Astrocyte (in vitro differentiated cells and primary cell): ENCODE results near the gene CDH10. TPM values are rescaled to one million over a fixed set of nuclear protein-coding genes. Genes with fewer than 3 reads are reported as not detected.

Source experiments
- DNase-seq: peaks from one replicate; pipeline ENCODE4 v3.0.0-alpha.2; 2010; ENCODE audit warnings: low read depth
- FAIRE-seq: peaks from 2 replicates; lab custom pipeline; 2011; peaks lifted over from hg19 to GRCh38; lab: Jason Lieb, UNC
- H2AFZ ChIP-seq: 2 replicates; pipeline ENCODE4 v1.6.0; 2012; ENCODE audit warnings: low read depth, low read length, inconsistent platforms
- H3K27ac ChIP-seq: 2 replicates; pipeline ENCODE4 v1.5.1; 2011; ENCODE audit warnings: low read depth, low read length, inconsistent platforms
- H3K27me3 ChIP-seq: 2 replicates; pipeline ENCODE4 v1.6.0; 2011; ENCODE audit warnings: low read length, inconsistent platforms; ENCODE audit not compliant: insufficient read depth
- H3K36me3 ChIP-seq: 2 replicates; pipeline ENCODE4 v1.5.1; 2011; ENCODE audit warnings: low read length, inconsistent platforms; ENCODE audit not compliant: insufficient read depth
- H3K4me1 ChIP-seq: 2 replicates; pipeline ENCODE4 v1.5.1; 2011; ENCODE audit warnings: low read length, inconsistent platforms; ENCODE audit not compliant: insufficient read depth
- H3K4me2 ChIP-seq: 2 replicates; pipeline ENCODE4 v1.6.0; 2012; ENCODE audit warnings: low read length, inconsistent platforms
- H3K4me3 ChIP-seq: 2 replicates; pipeline ENCODE4 v1.5.1; 2011; ENCODE audit warnings: low read depth, mild to moderate bottlenecking, low read length, inconsistent platforms; ENCODE audit not compliant: insufficient read depth
- H3K79me2 ChIP-seq: 2 replicates; pipeline ENCODE4 v1.6.0; 2012; ENCODE audit warnings: mild to moderate bottlenecking, low read length, inconsistent platforms; ENCODE audit not compliant: insufficient read depth
- H3K9ac ChIP-seq: 2 replicates; pipeline ENCODE4 v1.6.0; 2012; ENCODE audit warnings: mild to moderate bottlenecking, low read length, inconsistent platforms
- H3K9me3 ChIP-seq: 2 replicates; pipeline ENCODE4 v1.5.1; 2012; ENCODE audit warnings: low read depth, mild to moderate bottlenecking, low read length, inconsistent platforms; ENCODE audit not compliant: insufficient read depth
- H4K20me1 ChIP-seq: 2 replicates; pipeline ENCODE4 v1.6.0; 2012; ENCODE audit warnings: low read length, inconsistent platforms; ENCODE audit not compliant: insufficient read depth
- H3K27ac Mint-ChIP-seq: one replicate; pipeline ENCODE4 v1.8.0; 2021; ENCODE audit warnings: mild to moderate bottlenecking, mixed read lengths; ENCODE audit not compliant: unreplicated experiment
- H3K27me3 Mint-ChIP-seq: one replicate; pipeline ENCODE4 v1.8.0; 2021; ENCODE audit warnings: low read depth, mixed read lengths; ENCODE audit not compliant: unreplicated experiment
- H3K36me3 Mint-ChIP-seq: one replicate; pipeline ENCODE4 v1.8.0; 2021; ENCODE audit warnings: low read depth, mixed read lengths; ENCODE audit not compliant: unreplicated experiment
- H3K4me1 Mint-ChIP-seq: one replicate; pipeline ENCODE4 v1.8.0; 2021; ENCODE audit warnings: low read depth, mixed read lengths; ENCODE audit not compliant: unreplicated experiment
- H3K4me3 Mint-ChIP-seq: one replicate; pipeline ENCODE4 v1.8.0; 2021; ENCODE audit warnings: mild to moderate bottlenecking, moderate library complexity, mixed read lengths; ENCODE audit not compliant: unreplicated experiment
- H3K9me3 Mint-ChIP-seq: one replicate; pipeline ENCODE4 v1.8.0; 2021; ENCODE audit warnings: mild to moderate bottlenecking, mixed read lengths; ENCODE audit not compliant: unreplicated experiment
- CTCF ChIP-seq: IDR thresholded peaks from 2 replicates; pipeline ENCODE4 v1.5.1; 2011; ENCODE audit warnings: low read depth, mild to moderate bottlenecking, inconsistent platforms, low read length, moderate library complexity; ENCODE audit not compliant: insufficient read depth
- EZH2 ChIP-seq: IDR thresholded peaks from 2 replicates; pipeline ENCODE4 v1.6.1; 2012; ENCODE audit warnings: mild to moderate bottlenecking, low read length, inconsistent platforms; ENCODE audit not compliant: insufficient read depth
- total RNA-seq: library from RNA; stranded (reverse); gene quantifications from 2 replicates; pipeline ENCODE4 v1.2.1, GENCODE V29; 2021

CDH10 gene
- total RNA-seq, 1 donor from 2014 or later, result 6.9 TPM

DNA sequence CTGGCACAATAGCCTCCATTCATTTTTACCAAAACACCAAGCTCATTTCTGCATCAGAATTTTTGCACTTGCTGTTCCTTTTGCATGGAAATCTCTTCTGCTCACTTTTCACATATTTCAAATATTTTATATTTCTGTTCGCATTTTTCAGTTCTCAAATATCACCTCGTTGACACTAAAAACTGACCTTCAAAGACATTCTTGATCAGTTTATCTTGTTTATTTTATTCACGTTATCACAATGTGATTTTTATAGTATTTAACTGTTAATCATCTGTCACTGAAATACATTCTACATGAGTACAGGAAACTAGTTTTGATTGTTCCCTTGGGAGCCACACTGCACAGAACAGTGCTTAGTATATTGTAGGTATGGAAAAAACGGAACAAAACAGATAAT, 29.6 kb downstream of the CDH10 start:
- Mint-ChIP-seq H3K27me3 (no peaks in the 10 kb centered on the region), H3K4me1 (no peaks in the 10 kb centered on the region), H3K36me3 (no peaks in the 10 kb centered on the region), H3K9me3 (no peaks in the 10 kb centered on the region), H3K4me3 (no peak overlapping the region), H3K27ac (no peak overlapping the region)
- no peak overlapping the region for H3K27ac ChIP-seq
- no peaks in the 10 kb centered on the region for H3K4me1 ChIP-seq
- no peak overlapping the region for H2AFZ ChIP-seq
- H3K79me2 ChIP-seq, result no peaks in the 10 kb centered on the region
- no peaks in the 10 kb centered on the region for H4K20me1 ChIP-seq
- TF ChIP-seq CTCF, result no peak
- TF ChIP-seq EZH2, result no peak
- no peaks in the 10 kb centered on the region for H3K27me3 ChIP-seq
- no peak overlapping the region for H3K9ac ChIP-seq
- FAIRE-seq (no peak), DNase-seq (no peak)
- H3K4me3 ChIP-seq, result no peak overlapping the region
- H3K9me3 ChIP-seq, result no peaks in the 10 kb centered on the region
- H3K4me2 ChIP-seq, result no peak overlapping the region
- no peaks in the 10 kb centered on the region for H3K36me3 ChIP-seq

DNA sequence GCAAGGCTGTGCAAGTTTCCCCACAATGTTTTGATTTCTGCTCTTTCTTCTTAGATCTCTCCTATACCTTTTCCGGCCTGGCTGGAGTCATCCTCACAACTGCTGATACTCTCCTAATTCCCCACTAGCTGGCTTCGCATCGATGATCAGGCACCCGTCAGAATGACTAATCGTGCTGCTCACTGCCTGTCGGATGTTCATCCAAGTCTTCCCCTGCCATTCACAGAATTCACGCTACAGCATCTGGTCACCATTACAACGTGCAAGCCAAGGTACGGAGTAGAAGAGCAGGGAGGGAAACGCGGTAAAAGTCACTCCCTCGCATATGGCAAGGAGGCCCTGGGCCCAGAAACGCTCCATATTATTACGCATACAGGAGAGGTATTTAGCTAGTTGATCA, 35.1 kb downstream of the CDH10 start:
- FAIRE-seq (no peak), DNase-seq (no peak)
- no peaks in the 10 kb centered on the region for H3K79me2 ChIP-seq
- Mint-ChIP-seq H3K36me3 (no peaks in the 10 kb centered on the region), H3K27me3 (no peaks in the 10 kb centered on the region), H3K9me3 (no peaks in the 10 kb centered on the region), H3K27ac (no peak overlapping the region), H3K4me1 (no peaks in the 10 kb centered on the region), H3K4me3 (no peak overlapping the region)
- no peak overlapping the region for H3K27ac ChIP-seq
- no peaks in the 10 kb centered on the region for H3K36me3 ChIP-seq
- no peak for TF ChIP-seq EZH2
- no peak for TF ChIP-seq CTCF
- no peaks in the 10 kb centered on the region for H3K27me3 ChIP-seq
- no peak overlapping the region for H2AFZ ChIP-seq
- H3K9ac ChIP-seq, result no peak overlapping the region
- no peaks in the 10 kb centered on the region for H4K20me1 ChIP-seq
- no peak overlapping the region for H3K4me3 ChIP-seq
- H3K9me3 ChIP-seq, result no peaks in the 10 kb centered on the region
- no peaks in the 10 kb centered on the region for H3K4me1 ChIP-seq
- no peak overlapping the region for H3K4me2 ChIP-seq

GRCh38 chr5:24606971-24607370, 37.8 kb downstream of the CDH10 start:
- no peaks in the 10 kb centered on the region for H4K20me1 ChIP-seq
- no peaks in the 10 kb centered on the region for H3K4me1 ChIP-seq
- no peak for DNase-seq
- no peak overlapping the region for H2AFZ ChIP-seq
- TF ChIP-seq EZH2, result no peak
- TF ChIP-seq CTCF, result no peak
- H3K4me3 ChIP-seq, result no peak overlapping the region
- Mint-ChIP-seq H3K4me1 (no peaks in the 10 kb centered on the region), H3K4me3 (no peak overlapping the region), H3K27me3 (no peaks in the 10 kb centered on the region), H3K36me3 (no peaks in the 10 kb centered on the region), H3K9me3 (no peaks in the 10 kb centered on the region), H3K27ac (no peak overlapping the region)
- H3K9ac ChIP-seq, result no peak overlapping the region
- H3K4me2 ChIP-seq, result no peak overlapping the region
- no peaks in the 10 kb centered on the region for H3K9me3 ChIP-seq
- no peak overlapping the region for H3K27ac ChIP-seq
- no peaks in the 10 kb centered on the region for H3K27me3 ChIP-seq
- H3K79me2 ChIP-seq, result no peaks in the 10 kb centered on the region
- no peak for FAIRE-seq
- no peaks in the 10 kb centered on the region for H3K36me3 ChIP-seq
